ENCODE results near the gene TBC1D24.

DNA sequence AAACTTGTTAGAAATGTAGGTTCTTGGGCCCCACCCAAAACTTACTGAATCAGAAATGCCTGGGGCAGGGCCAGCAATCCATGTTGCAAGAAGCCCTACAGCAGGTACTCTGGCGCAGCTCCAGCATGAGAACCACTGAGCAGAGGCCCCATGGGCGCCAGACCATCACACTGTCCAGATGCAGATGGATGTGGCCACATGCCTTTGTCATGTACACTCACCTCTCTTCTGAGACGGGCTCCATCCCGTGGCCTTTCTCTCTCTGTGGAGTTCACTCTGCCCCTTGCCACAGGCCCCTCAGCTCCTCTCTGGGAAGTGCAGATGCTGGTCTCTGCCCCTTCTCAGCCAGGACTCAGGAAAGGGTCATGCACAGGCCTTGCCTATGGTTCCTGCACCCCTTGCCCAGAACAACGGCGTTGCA is 48.0 kb upstream of the TBC1D24 start:
- TF ChIP-seq POLR2A (IDR thresholded peaks at IDR 0.05), result no peak
- TF ChIP-seq, protein P1, sequence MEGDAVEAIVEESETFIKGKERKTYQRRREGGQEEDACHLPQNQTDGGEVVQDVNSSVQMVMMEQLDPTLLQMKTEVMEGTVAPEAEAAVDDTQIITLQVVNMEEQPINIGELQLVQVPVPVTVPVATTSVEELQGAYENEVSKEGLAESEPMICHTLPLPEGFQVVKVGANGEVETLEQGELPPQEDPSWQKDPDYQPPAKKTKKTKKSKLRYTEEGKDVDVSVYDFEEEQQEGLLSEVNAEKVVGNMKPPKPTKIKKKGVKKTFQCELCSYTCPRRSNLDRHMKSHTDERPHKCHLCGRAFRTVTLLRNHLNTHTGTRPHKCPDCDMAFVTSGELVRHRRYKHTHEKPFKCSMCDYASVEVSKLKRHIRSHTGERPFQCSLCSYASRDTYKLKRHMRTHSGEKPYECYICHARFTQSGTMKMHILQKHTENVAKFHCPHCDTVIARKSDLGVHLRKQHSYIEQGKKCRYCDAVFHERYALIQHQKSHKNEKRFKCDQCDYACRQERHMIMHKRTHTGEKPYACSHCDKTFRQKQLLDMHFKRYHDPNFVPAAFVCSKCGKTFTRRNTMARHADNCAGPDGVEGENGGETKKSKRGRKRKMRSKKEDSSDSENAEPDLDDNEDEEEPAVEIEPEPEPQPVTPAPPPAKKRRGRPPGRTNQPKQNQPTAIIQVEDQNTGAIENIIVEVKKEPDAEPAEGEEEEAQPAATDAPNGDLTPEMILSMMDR (IDR thresholded peaks at IDR 0.05), result no peak

Data from breast epithelium (tissue), 3 donors.